Fibroblast of skin of scalp (primary cell): Measurements from ENCODE around the gene GREM1.

Source experiments
- DNase-seq: peaks from one replicate; pipeline ENCODE4 v3.0.0-alpha.2; 2013

The GREM1 gene

DNA sequence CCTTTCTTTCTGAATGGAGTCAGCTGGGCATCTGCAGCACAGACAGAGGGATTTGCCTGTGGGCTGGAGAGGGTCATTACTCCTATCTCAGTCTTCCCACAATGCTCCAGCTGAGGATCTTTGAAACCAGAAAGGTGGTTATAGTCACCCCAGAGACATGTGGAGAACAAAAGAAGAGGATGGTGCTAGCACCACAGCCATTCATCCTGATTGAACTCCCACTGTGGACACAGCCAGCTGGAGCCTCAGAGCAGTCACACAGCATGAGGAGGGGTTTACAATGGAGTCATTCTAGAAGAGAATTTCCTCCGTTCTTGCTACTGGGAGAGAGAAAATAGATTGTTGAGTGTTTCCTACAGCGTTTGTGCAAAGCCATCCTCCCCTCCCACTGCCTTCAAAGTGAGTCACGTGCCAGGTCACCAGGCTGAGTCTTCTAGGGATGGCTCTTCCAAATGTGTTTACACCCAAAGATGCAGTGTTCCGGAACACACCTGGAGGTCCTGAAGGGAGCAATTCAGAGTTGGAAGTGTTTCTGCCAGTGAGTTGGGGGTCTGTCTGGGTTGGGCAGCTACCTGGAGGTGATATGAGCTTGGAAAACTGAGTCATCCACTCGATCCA, 18.9 kb upstream of the GREM1 start:
- DNase-seq: no peak

- DNase-seq: no peak
Measured at GRCh38 chr15:32700501-32701150, 17.2 kb upstream of the GREM1 start.

GRCh38 chr15:32701863-32702262, 15.9 kb upstream of the GREM1 start:
- DNase-seq: no peak

DNA sequence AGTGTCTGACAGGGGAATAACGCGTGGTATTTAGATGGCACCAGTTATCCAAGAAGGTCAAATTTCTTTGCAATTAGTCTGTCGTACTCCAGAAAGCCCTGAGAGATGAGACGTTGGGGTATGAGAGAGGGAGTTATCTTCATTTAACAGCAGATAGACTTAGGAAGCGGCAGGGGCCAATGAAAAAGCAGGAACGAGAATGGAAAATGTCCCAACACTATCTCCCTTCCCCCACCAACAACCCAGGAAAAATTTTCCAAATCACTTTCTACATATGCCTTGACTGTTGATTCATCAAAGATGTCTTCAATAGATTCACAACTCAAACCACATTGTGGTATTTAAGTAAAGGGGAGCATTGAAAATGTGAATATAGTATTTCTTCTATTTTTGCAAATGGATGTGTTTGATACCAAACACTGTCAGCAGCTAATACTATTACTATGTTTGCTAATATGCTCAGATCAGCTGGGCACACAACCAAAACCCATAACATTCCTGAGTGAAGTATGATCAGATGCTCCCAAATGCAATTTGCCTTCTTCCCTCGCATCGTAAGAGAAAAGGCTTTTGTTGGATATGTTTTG, 13.3 kb upstream of the GREM1 start:
- peak; percentile 92 for DNase-seq

GRCh38 chr15:32705446-32705845, 12.4 kb upstream of the GREM1 start:
- DNase-seq: peak; percentile 84

DNA sequence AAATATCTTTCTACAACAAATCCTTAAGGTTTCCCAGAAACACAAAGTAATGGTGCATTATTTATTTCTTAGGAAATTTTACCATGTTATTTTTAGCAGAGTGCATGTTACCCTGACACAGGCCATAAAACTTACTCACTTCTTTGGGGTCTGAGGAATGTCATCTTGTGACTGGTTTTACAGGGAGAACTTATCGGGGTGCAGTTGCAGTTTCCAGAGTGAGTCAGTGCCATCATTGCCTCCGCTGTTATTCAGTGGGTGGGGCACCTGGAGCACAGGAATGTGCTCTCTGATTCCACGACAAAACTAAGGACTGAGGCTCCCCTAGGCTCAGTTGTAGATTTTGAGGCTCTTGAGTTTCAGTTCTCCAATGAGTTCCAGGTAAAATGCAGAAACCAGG, 11.1 kb upstream of the GREM1 start:
- DNase-seq: peak; percentile 78

GRCh38 chr15:32707436-32707835, 10.4 kb upstream of the GREM1 start:
- no peak for DNase-seq

- DNase-seq: no peak
Measured at GRCh38 chr15:32709295-32710033, 8.3 kb upstream of the GREM1 start.

- no peak for DNase-seq
Measured at GRCh38 chr15:32715276-32715675, 2.5 kb upstream of the GREM1 start.

- no peak for DNase-seq
Measured at GRCh38 chr15:32716216-32716914, 1.4 kb upstream of the GREM1 start.

GRCh38 chr15:32716915-32717425, 834 bp upstream of the GREM1 start:
- DNase-seq: no peak

- DNase-seq: no peak
Measured at GRCh38 chr15:32718227-32718820, 520 bp downstream of the GREM1 start.

- no peak for DNase-seq
Measured at GRCh38 chr15:32718821-32719716, 1.3 kb downstream of the GREM1 start.

DNA sequence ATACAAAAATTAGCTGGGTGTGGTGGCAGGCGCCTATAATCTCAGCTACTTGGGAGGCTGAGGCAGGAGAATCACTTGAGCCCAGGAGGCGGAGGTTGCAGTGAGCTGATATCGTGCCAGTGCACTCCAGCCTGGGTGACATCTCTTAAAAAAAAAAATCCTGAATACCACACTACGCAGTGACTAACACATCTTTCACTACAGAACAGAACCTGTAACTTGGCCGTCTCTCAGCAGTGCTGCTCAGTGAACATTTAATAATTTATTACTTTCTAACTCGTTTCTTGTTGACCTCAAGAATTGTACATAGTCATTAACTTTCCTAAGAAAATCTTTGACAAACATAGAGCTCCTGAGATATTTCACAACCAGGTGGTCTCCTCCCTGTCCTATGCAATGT, 3.8 kb downstream of the GREM1 start:
- no peak for DNase-seq

DNA sequence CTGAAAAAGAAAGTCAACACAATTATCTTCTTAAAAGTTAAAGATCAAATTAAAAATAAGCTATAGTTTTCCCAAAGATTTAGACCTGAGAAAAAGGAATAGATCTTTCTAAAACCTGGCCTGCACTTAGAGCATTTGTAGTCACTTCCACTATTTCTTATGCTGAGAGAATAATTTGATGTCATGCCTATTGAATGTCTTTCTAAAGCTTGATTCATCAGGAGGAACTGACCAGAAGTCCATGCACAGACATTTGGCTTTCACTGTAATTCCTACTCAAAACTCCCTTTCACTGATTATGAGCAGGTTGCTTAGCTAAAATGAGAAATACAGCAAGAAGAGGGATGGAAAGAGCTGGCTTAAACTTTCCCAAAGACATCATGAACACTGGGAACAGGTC, 4.3 kb downstream of the GREM1 start:
- DNase-seq: no peak

DNA sequence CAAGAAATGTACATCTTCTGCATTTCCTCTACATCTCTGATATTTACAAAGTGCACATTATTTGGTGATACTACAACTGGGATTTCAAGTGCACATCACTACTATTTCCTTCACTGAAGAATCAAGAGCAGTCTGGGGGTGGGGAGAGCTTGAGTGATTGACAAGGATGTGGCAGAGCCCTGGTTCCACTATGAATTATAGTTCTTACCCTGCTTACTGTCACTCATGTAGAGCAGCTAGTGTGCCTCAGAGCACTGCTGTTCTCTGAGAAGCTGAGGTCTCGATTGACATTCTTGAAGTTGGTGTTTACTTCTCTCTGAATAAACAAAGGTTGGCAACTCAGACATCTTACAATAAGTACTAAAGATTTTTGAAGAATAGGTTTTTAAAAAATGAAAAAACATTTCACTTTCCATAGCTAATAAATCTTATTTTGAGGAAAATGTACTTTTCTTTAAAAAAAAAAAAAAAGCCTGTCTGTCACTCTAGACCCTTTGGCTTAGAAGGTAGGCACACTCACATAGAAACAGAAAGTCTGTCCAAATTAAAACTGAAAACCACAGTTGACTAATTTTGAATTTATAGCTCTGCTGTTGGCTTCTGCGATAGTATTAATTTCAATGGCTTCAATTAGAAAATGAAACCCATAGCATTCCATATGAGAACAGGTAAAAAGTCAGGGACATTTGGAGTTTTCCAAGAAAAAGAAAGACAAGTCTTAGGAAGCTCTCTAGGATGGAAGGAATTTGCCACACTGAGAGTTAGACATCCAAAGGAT, 5.6 kb downstream of the GREM1 start:
- DNase-seq: no peak

- no peak for DNase-seq
Measured at GRCh38 chr15:32729700-32730395, 12.0 kb downstream of the GREM1 start.

DNA sequence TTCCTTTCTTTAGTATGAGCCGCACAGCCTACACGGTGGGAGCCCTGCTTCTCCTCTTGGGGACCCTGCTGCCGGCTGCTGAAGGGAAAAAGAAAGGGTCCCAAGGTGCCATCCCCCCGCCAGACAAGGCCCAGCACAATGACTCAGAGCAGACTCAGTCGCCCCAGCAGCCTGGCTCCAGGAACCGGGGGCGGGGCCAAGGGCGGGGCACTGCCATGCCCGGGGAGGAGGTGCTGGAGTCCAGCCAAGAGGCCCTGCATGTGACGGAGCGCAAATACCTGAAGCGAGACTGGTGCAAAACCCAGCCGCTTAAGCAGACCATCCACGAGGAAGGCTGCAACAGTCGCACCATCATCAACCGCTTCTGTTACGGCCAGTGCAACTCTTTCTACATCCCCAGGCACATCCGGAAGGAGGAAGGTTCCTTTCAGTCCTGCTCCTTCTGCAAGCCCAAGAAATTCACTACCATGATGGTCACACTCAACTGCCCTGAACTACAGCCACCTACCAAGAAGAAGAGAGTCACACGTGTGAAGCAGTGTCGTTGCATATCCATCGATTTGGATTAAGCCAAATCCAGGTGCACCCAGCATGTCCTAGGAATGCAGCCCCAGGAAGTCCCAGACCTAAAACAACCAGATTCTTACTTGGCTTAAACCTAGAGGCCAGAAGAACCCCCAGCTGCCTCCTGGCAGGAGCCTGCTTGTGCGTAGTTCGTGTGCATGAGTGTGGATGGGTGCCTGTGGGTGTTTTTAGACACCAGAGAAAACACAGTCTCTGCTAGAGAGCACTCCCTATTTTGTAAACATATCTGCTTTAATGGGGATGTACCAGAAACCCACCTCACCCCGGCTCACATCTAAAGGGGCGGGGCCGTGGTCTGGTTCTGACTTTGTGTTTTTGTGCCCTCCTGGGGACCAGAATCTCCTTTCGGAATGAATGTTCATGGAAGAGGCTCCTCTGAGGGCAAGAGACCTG, 13.2 kb downstream of the GREM1 start:
- peak; percentile 74 for DNase-seq
